CD4-positive, alpha-beta T cell (primary cell): ENCODE results near the gene EPHA1. TPM values are rescaled to one million over a fixed set of nuclear protein-coding genes. Genes with fewer than 3 reads are reported as not detected.

Experiments used
- ATAC-seq: fragments of 200-7000 bp; cut with Tn5 transposase; one replicate; pipeline ENCODE4 v1.10.0; 2022; ENCODE audit warnings: mild to moderate bottlenecking; ENCODE audit not compliant: poor library complexity
- CTCF ChIA-PET: fragments of 350-600 bp; sonication (Branson Sonifier 250); formaldehyde crosslinking; loops from one replicate; lab custom pipeline; 2021; ENCODE audit warnings: antibody characterized with exemption, inconsistent platforms; lab: Charles Lee
- POLR2A ChIA-PET: fragments of 350-600 bp; sonication (Branson Sonifier 250); formaldehyde crosslinking; loops from one replicate; lab custom pipeline; 2021; ENCODE audit warnings: antibody characterized with exemption, inconsistent platforms; lab: Charles Lee
- DNase-seq, 14 experiments: peaks; one replicate each; pipeline ENCODE4 v3.0.0-alpha.2; 2013 to 2020; ENCODE audit warnings: mixed read lengths in 2 of 14
- H3K27ac ChIP-seq, 2 donors: one replicate each; pipeline versions ENCODE4 v1.5.1 to v1.7.0; 2013; ENCODE audit warnings: low read length in 2 of 2, low read depth in 1 of 2, mild to moderate bottlenecking in 1 of 2
- H3K27me3 ChIP-seq, 2 experiments: 1 replicate in 1 of 2; 2 replicates in 1 of 2; pipeline versions ENCODE4 v1.6.1 to v1.7.0; 2013; ENCODE audit warnings: low read length in 2 of 2, control low read depth in 1 of 2, mild to moderate bottlenecking in 1 of 2, moderate library complexity in 1 of 2; ENCODE audit not compliant: insufficient read depth in 2 of 2, control insufficient read depth in 1 of 2
- H3K36me3 ChIP-seq: one replicate; pipeline ENCODE4 v1.6.1; 2013; ENCODE audit warnings: low read length, control low read depth; ENCODE audit not compliant: insufficient read depth
- H3K4me1 ChIP-seq: one replicate; pipeline ENCODE4 v1.6.1; 2013; ENCODE audit warnings: low read length, control low read depth; ENCODE audit not compliant: insufficient read depth
- H3K4me3 ChIP-seq: one replicate; pipeline ENCODE4 v1.5.1; 2013; ENCODE audit warnings: mild to moderate bottlenecking, low read length, moderate library complexity
- H3K9me3 ChIP-seq, 2 experiments: 1 replicate in 1 of 2; 2 replicates in 1 of 2; pipeline versions ENCODE4 v1.6.1 to v1.7.0; 2013; ENCODE audit warnings: low read length in 2 of 2, mild to moderate bottlenecking in 2 of 2, control low read depth in 1 of 2, moderate library complexity in 1 of 2; ENCODE audit not compliant: control insufficient read depth in 1 of 2, insufficient read depth in 1 of 2
- H3K27ac Mint-ChIP-seq: one replicate; pipeline ENCODE4 v1.8.0; 2020; ENCODE audit warnings: mixed read lengths
- H3K27me3 Mint-ChIP-seq: one replicate; pipeline ENCODE4 v1.8.0; 2021; ENCODE audit warnings: mixed read lengths
- H3K36me3 Mint-ChIP-seq: one replicate; pipeline ENCODE4 v1.8.0; 2021; ENCODE audit warnings: low read depth, mixed read lengths
- H3K4me1 Mint-ChIP-seq: one replicate; pipeline ENCODE4 v1.8.0; 2021; ENCODE audit warnings: low read depth, mixed read lengths
- H3K4me3 Mint-ChIP-seq: one replicate; pipeline ENCODE4 v1.8.0; 2020; ENCODE audit warnings: mild to moderate bottlenecking, mixed read lengths
- H3K9me3 Mint-ChIP-seq: one replicate; pipeline ENCODE4 v1.8.0; 2020; ENCODE audit warnings: mixed read lengths
- intact Hi-C, 2 experiments: fragments of 100-400 bp; cut with DNase I in 1 of 2; cut with micrococcal nuclease in 1 of 2; formaldehyde crosslinking; loops; one replicate each; pipeline versions ENCODE4 v1.15.1 to v1.9.0; 2023 to 2025; cut with DNase I, micrococcal nuclease
- total RNA-seq, 174 experiments: library from RNA in 2 of 174; stranded (reverse) in 2 of 174; gene quantifications; one replicate each; pipeline ENCODE4 v1.2.3 and lab custom pipeline; 2021 to 2026
- TF ChIP-seq, protein P1 (sequence below): fragments of 200-600 bp; IDR thresholded peaks from one replicate; pipeline ENCODE4 v1.8.0; 2022; ENCODE audit warnings: antibody characterized with exemption, mild to moderate bottlenecking

EPHA1 gene
- total RNA-seq, 2 experiments from 2014 or later = 16.0 to 19.0 TPM

DNA sequence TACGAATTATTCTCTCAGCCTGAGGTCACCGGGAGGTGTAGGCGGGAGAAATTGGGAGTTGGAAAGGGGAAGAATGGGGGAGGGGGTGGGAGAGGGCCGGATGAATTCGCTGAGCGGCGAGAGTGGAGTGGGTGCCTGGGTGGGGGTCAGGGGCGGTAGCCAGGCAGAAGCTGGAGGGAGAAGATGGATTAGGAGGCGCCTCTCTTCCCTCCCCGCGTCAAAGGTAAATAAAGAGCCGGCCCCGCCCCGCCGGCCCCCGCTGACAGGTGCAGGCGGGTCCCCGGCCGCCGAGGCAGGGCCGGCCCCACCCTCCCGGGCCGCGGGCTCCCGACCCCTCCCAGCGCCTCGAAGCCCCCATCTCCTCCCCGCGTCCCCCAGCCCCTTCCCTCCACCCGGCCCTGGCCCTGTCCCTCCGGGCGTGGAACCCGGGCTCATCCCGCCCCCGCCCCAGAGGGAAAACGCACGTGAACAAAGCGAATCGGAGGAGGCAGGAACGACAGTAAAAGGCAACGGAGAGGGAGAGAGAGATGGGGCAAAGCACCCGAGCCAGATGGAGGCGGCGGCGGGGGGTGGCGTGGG is 47.0 kb downstream of the EPHA1 start:
- peak overlapping the region; percentile 85 for H3K4me3 Mint-ChIP-seq
- Histone ChIP-seq H3K27me3 (peaks cover 21 to 27% of the 10 kb centered on the region in 2 experiments), H3K27ac (no peak overlapping the region), H3K9me3 (no peaks in the 10 kb centered on the region), H3K4me3 (peak overlapping the region; percentile 72), H3K36me3 (no peaks in the 10 kb centered on the region), H3K4me1 (peaks cover 15% of the 10 kb centered on the region)
- DNase-seq (no peak), ATAC-seq (peak; percentile 22)
- no peaks in the 10 kb centered on the region for H3K9me3 Mint-ChIP-seq
- H3K27me3 Mint-ChIP-seq = peaks cover 50% of the 10 kb centered on the region
- POLR2A ChIA-PET = no interaction called here
- no peak overlapping the region for H3K27ac Mint-ChIP-seq
- intact Hi-C loops = loop anchor here in 1 of 2 experiments (5.0 kb wide), 1 partner anchor 46 kb away; the partner anchor contains the start of gene EPHA1
- H3K4me1 Mint-ChIP-seq = peaks cover 10% of the 10 kb centered on the region
- TF ChIP-seq, protein P1, sequence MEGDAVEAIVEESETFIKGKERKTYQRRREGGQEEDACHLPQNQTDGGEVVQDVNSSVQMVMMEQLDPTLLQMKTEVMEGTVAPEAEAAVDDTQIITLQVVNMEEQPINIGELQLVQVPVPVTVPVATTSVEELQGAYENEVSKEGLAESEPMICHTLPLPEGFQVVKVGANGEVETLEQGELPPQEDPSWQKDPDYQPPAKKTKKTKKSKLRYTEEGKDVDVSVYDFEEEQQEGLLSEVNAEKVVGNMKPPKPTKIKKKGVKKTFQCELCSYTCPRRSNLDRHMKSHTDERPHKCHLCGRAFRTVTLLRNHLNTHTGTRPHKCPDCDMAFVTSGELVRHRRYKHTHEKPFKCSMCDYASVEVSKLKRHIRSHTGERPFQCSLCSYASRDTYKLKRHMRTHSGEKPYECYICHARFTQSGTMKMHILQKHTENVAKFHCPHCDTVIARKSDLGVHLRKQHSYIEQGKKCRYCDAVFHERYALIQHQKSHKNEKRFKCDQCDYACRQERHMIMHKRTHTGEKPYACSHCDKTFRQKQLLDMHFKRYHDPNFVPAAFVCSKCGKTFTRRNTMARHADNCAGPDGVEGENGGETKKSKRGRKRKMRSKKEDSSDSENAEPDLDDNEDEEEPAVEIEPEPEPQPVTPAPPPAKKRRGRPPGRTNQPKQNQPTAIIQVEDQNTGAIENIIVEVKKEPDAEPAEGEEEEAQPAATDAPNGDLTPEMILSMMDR = no peak
- no peaks in the 10 kb centered on the region for H3K36me3 Mint-ChIP-seq
- CTCF ChIA-PET = interaction anchor here (0.9 to 1.3 kb wide), 2 partner anchors 18 to 22 kb away, joined by 3 to 4 read pairs; no protein-coding TSS in a partner anchor

GRCh38 chr7:143360788-143361551 is 47.7 kb downstream of the EPHA1 start:
- DNase-seq = no peak
- Mint-ChIP-seq H3K4me3 (peak overlapping the region; percentile 84), H3K27me3 (peaks cover 43% of the 10 kb centered on the region), H3K36me3 (no peaks in the 10 kb centered on the region), H3K27ac (no peak overlapping the region), H3K9me3 (no peaks in the 10 kb centered on the region), H3K4me1 (peaks cover 10% of the 10 kb centered on the region)
- H3K4me3 ChIP-seq = no peak overlapping the region
- intact Hi-C loops = loop anchor here in 1 of 2 experiments (5.0 kb wide), 1 partner anchor 46 kb away; the partner anchor contains the start of gene EPHA1
- H3K4me1 ChIP-seq = peaks cover 15% of the 10 kb centered on the region
- H3K27me3 ChIP-seq = peaks cover 21 to 27% of the 10 kb centered on the region in 2 experiments
- no peaks in the 10 kb centered on the region for H3K36me3 ChIP-seq
- POLR2A ChIA-PET = interaction anchor here (1.0 to 1.1 kb wide), 3 partner anchors 15 to 120 kb away, joined by 3 read pairs; no protein-coding TSS in a partner anchor
- H3K27ac ChIP-seq = no peak overlapping the region
- no peak for ATAC-seq
- H3K9me3 ChIP-seq = no peaks in the 10 kb centered on the region
- CTCF ChIA-PET = interaction anchor here (1.2 kb wide), 1 partner anchor 15 kb away, joined by 3 read pairs; no protein-coding TSS in a partner anchor
- TF ChIP-seq, protein P1 = no peak

GRCh38 chr7:143359771-143360353 is 48.8 kb downstream of the EPHA1 start:
- no peak overlapping the region for H3K27ac ChIP-seq
- peak overlapping the region; percentile 84 for H3K4me3 Mint-ChIP-seq
- H3K9me3 Mint-ChIP-seq = no peaks in the 10 kb centered on the region
- TF ChIP-seq, protein P1 = no peak
- H3K27ac Mint-ChIP-seq = no peak overlapping the region
- ChIA-PET POLR2A (interaction anchor here (1.0 to 1.1 kb wide), 3 partner anchors 16 to 119 kb away, joined by 3 read pairs; no protein-coding TSS in a partner anchor), CTCF (interaction anchor here (1.2 kb wide), 1 partner anchor 14 kb away, joined by 3 read pairs; no protein-coding TSS in a partner anchor)
- peaks cover 34% of the 10 kb centered on the region for H3K27me3 Mint-ChIP-seq
- H3K9me3 ChIP-seq = no peaks in the 10 kb centered on the region
- ATAC-seq (no peak), DNase-seq (no peak)
- H3K4me1 ChIP-seq = peaks cover 15% of the 10 kb centered on the region
- H3K27me3 ChIP-seq = peaks cover 21% of the 10 kb centered on the region in 2 experiments
- intact Hi-C loops = loop anchor here in 1 of 2 experiments (5.0 kb wide), 1 partner anchor 47 kb away; the partner anchor contains the start of gene EPHA1
- H3K36me3 ChIP-seq = no peaks in the 10 kb centered on the region
- H3K4me3 ChIP-seq = no peak overlapping the region
- H3K36me3 Mint-ChIP-seq = no peaks in the 10 kb centered on the region
- peaks cover 10% of the 10 kb centered on the region for H3K4me1 Mint-ChIP-seq
